Muscle layer of duodenum (tissue), 2 donors: ENCODE measurements around the gene EXOSC5.
"Not testable (repeated sequence)": the region's sequence is repeated elsewhere in the genome, so short reads cannot be mapped to it uniquely, and the experiment has no call there.

Experiments used
- H3K27ac ChIP-seq: one replicate; pipeline ENCODE4 v1.7.0; 2013; ENCODE audit warnings: mild to moderate bottlenecking, low read length
- H3K27me3 ChIP-seq: one replicate; pipeline ENCODE4 v1.7.0; 2013; ENCODE audit warnings: low read depth, mild to moderate bottlenecking, control low read depth, low read length
- H3K36me3 ChIP-seq, 2 donors: one replicate each; pipeline ENCODE4 v1.7.0; 2013; ENCODE audit warnings: low read length in 2 of 2, control low read depth in 1 of 2, mild to moderate bottlenecking in 1 of 2; ENCODE audit not compliant: insufficient read depth in 2 of 2, control insufficient read depth in 1 of 2
- H3K4me1 ChIP-seq, 2 donors: one replicate each; pipeline ENCODE4 v1.7.0; 2013; ENCODE audit warnings: low read length in 2 of 2, mild to moderate bottlenecking in 2 of 2, control low read depth in 1 of 2, moderate library complexity in 1 of 2; ENCODE audit not compliant: insufficient read depth in 2 of 2, control insufficient read depth in 1 of 2
- H3K4me3 ChIP-seq, 2 donors: one replicate each; pipeline ENCODE4 v1.7.0; 2013; ENCODE audit warnings: low read length in 2 of 2, low read depth in 1 of 2, mild to moderate bottlenecking in 1 of 2
- H3K9me3 ChIP-seq, 2 donors: one replicate each; pipeline ENCODE4 v1.7.0; 2013; ENCODE audit warnings: low read length in 2 of 2, control low read depth in 1 of 2, mild to moderate bottlenecking in 1 of 2; ENCODE audit not compliant: control insufficient read depth in 1 of 2
- donor health status: healthy.

The EXOSC5 gene

DNA sequence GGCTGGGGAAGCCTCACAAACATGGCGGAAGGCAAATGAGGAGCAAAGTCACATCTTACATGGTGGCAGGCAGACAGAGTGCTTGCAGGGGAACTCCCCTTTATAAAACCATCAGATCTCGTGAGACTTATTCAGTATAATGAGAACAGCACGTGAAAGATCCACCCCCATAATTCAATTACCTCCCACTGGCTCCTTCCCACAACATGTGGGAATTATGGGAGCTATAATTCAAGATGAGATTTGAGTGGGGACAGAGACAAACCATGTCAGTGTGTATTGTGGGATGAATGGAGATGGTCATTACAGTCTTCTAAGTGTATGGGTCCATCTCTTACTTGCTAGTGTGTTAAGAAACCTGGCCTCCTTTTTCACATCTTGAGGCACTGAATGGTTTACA lies 4.9 kb upstream of the EXOSC5 start:
- Histone ChIP-seq H3K27me3 (no peaks in the 10 kb centered on the region), H3K9me3 (no peaks in the 10 kb centered on the region), H3K4me1 (peaks cover 13 to 23% of the 10 kb centered on the region in 2 donors), H3K27ac (no peak overlapping the region), H3K36me3 (peaks cover 5 to 10% of the 10 kb centered on the region in 2 donors), H3K4me3 (no peak overlapping the region)

DNA sequence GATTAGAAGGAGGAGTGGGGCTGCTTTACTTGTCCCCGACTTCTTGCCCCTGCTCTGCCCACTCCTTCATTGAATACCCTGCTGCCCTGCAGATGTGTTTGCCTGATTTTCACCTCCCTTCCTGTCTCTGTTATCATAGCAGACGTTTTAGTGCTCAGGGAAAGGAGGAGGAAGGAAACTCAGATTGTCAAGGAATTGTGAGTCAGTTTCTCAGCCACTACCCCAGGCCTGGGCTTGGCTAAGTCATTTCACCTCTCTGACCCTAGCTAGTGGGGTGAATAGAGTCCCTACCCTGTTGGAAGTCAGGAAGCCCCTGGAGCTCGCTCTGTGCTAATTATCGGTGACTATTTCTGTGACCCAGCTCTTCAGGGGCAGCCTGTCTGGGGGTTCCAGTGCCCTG lies 4.3 kb upstream of the EXOSC5 start:
- Histone ChIP-seq H3K4me3 (no peak overlapping the region), H3K9me3 (no peaks in the 10 kb centered on the region), H3K27me3 (no peaks in the 10 kb centered on the region), H3K36me3 (peaks cover 5 to 10% of the 10 kb centered on the region in 2 donors), H3K27ac (no peak overlapping the region), H3K4me1 (peaks cover 13 to 24% of the 10 kb centered on the region in 2 donors)

DNA sequence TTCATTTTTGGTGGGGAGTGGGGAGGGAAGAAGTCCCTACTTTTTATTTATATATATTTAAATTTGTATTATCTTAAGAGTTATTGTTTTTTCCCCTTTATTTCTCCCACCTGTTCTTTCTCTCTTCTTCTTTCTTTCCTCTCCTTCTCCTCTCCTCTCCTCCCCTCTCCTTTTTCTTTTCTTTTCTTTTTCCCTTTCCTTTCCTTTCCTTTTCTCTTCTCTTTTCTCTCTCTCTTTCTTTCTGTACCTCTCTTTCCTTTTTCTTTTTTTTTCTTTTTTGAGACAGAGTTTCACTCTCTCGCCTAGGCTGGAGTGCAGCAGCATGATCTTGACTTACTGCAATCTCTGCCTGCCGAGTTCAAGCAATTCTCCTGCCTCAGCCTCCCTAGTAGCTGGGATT lies 2.4 kb upstream of the EXOSC5 start:
- H3K4me3 ChIP-seq: no peak overlapping the region
- no peak overlapping the region for H3K27ac ChIP-seq
- H3K4me1 ChIP-seq: peaks cover 11 to 29% of the 10 kb centered on the region in 2 donors

DNA sequence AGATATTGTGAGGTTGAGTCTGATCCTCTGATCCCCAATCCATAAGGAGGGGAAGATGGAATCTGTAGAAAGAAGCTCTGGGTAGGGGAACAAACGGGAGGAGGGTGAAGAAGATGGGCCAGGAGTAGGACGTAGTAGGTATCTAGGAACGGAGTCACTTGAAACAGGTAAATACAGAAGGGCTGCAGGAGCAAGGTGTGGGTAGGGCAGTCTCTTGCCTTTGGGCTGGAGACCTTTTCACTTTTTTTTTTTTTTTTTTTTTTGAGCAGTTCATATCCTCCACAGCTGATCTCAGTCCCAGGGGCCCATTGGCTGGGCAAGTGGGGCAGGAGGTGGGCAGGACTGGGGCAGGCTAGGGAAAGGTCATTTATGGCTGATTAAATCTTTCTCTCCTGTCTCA lies 1.9 kb upstream of the EXOSC5 start:
- H3K9me3 ChIP-seq: no peaks in the 10 kb centered on the region
- H3K27ac ChIP-seq: no peak overlapping the region
- peaks cover 5 to 10% of the 10 kb centered on the region in 2 donors for H3K36me3 ChIP-seq
- no peaks in the 10 kb centered on the region for H3K27me3 ChIP-seq
- peak overlapping the region; percentile 99 to 100 for H3K4me3 ChIP-seq
- peaks cover 11 to 29% of the 10 kb centered on the region in 2 donors for H3K4me1 ChIP-seq

More for the DNA sequence above, 2.4 kb upstream of the EXOSC5 start:
- Histone ChIP-seq H3K9me3 (no peaks in the 10 kb centered on the region), H3K36me3 (peaks cover 5 to 10% of the 10 kb centered on the region in 2 donors), H3K27me3 (no peaks in the 10 kb centered on the region)

DNA sequence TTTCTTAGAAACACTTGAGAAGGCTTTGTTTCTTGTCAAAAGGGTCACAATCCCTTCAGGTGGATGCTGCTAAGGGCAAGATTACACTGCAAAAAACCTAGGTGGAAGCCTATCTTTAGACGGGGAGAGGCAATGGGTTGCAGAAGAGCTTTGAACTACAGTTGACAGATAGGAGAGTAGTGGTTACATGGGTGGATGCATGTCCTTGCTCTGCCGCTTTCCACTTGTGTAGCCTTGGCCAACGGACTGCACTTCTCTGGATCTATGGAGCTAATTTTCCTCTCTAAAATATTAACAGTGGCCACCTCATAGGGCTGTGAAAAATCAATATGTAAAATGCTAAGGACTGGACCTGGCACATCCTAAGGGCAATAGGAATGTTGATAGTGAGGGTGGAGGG lies 1.4 kb upstream of the EXOSC5 start:
- Histone ChIP-seq H3K27ac (peak overlapping the region; percentile 98), H3K27me3 (no peaks in the 10 kb centered on the region), H3K4me3 (peak overlapping the region; percentile 99 to 100), H3K4me1 (peaks cover 11 to 28% of the 10 kb centered on the region in 2 donors), H3K36me3 (peaks cover 5 to 10% of the 10 kb centered on the region in 2 donors), H3K9me3 (no peaks in the 10 kb centered on the region)

DNA sequence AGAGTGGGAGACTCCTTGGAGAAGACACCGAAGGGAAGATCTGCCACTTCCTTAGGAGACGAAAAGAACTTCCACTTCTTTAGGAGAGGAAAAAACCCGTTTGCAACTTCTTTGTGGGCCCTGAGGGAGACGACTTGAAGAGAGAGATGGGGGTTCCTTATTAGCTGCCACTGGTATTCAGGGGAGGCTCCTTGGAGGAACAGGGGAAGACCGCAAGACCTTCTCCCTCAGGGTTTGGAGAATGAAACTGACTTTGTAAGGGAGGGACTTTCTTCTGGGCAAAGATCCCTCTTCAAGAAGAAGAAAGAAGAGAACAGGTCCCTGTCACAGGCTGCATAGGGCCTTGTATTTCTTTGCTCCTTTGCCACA lies 875 bp upstream of the EXOSC5 start:
- H3K27me3 ChIP-seq: no peaks in the 10 kb centered on the region
- peaks cover 11 to 26% of the 10 kb centered on the region in 2 donors for H3K4me1 ChIP-seq
- H3K9me3 ChIP-seq: no peaks in the 10 kb centered on the region
- peak overlapping the region; percentile 98 for H3K27ac ChIP-seq
- H3K36me3 ChIP-seq: peaks cover 0 to 10% of the 10 kb centered on the region in 2 donors
- peak overlapping the region; percentile 99 to 100 for H3K4me3 ChIP-seq

DNA sequence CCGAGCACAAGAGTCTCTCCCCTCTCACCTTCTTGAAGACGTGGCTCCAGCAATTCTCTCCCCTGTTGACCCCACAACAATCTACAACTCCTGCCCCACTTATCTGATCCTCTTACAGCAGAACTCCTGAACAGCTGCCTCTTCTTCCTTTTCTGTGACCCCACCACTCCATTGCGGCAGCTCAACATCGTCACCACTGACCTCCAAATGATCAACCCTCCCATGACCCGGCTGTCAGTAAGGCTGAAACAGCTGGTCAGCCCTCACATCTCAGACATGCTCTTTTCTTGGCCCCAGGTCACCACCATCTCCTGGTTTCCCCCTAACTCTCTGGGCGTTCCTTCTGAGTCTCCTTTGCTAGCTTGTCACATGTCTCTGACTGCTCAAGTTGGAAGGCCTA lies 1.8 kb downstream of the EXOSC5 start:
- no peaks in the 10 kb centered on the region for H3K27me3 ChIP-seq
- peaks cover 9 to 19% of the 10 kb centered on the region in 2 donors for H3K36me3 ChIP-seq
- H3K4me1 ChIP-seq: peaks cover 11 to 23% of the 10 kb centered on the region in 2 donors
- no peak overlapping the region for H3K27ac ChIP-seq
- H3K9me3 ChIP-seq: no peaks in the 10 kb centered on the region
- H3K4me3 ChIP-seq: no peak overlapping the region

DNA sequence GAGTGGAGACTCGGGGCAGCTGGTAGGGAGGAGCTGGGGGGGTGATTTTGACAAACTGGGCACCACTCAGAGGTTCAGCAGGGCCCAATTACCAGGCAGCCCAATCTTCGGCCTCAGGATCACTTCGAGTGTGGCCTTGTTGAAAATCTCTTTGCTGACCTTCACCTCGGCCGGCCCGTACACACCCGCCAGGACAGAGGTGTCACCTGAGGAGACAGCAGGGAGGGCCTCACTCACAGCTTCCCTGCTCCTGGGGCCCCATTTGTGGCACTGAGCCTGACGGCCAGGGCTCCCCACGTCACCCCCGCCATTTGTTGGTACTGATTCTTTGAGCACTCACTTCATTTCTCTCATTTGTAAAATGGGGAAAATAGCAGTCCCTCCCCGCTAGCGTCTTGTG lies 4.4 kb downstream of the EXOSC5 start:
- peaks cover 12 to 27% of the 10 kb centered on the region in 2 donors for H3K36me3 ChIP-seq

DNA sequence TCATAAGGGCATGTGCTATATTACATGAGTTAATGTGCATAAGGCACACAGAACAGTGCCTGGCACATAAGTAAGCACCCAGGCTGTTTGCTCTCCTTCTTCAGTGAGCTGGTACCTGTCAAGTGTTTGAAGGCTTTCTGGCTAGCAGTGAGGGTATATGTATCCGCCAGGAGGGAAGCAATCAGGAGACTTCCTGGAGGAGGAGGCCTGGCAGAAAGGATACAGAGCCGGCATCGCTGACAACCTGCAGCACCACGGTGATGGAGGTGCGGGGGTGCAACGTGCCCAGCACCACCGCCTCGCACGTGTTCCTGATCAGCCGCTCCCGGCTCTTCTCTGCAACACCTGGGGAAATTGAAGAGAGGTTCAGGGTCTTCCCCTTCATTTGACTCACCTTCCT lies 5.5 kb downstream of the EXOSC5 start:
- no peak overlapping the region for H3K4me3 ChIP-seq
- H3K36me3 ChIP-seq: peaks cover 12 to 33% of the 10 kb centered on the region in 2 donors
- no peaks in the 10 kb centered on the region for H3K9me3 ChIP-seq
- H3K27ac ChIP-seq: no peak overlapping the region
- no peaks in the 10 kb centered on the region for H3K27me3 ChIP-seq
- peaks cover 0 to 10% of the 10 kb centered on the region in 2 donors for H3K4me1 ChIP-seq

More for the DNA sequence above, 4.4 kb downstream of the EXOSC5 start:
- no peaks in the 10 kb centered on the region for H3K27me3 ChIP-seq
- H3K27ac ChIP-seq: no peak overlapping the region
- H3K9me3 ChIP-seq: no peaks in the 10 kb centered on the region
- H3K4me3 ChIP-seq: no peak overlapping the region
- peaks cover 0 to 10% of the 10 kb centered on the region in 2 donors for H3K4me1 ChIP-seq

DNA sequence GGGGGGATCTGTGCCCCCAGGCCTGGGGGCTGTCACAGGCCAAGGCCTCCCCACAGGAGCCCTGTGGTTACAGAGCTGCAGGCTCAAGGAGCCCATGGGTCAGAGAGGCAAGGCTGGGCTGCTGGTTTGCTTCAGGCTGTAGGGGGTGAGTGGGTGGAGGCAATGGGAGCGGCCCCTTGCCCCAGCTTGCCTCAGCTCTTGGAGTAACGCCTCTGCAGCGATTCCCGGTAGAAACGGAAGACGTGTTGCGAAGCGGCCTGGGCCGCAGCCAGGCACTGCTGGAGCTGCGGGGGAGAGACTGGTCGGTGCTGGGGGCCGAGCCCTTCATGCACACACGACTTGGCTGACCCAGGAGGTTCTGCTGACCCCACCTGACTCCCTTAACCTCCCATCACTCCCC lies 10.7 kb downstream of the EXOSC5 start:
- H3K4me3 ChIP-seq: no peak overlapping the region
- H3K36me3 ChIP-seq: peaks cover 10 to 46% of the 10 kb centered on the region in 2 donors
- H3K27me3 ChIP-seq: no peaks in the 10 kb centered on the region
- H3K27ac ChIP-seq: no peak overlapping the region
- no peaks in the 10 kb centered on the region for H3K4me1 ChIP-seq
- H3K9me3 ChIP-seq: no peaks in the 10 kb centered on the region

DNA sequence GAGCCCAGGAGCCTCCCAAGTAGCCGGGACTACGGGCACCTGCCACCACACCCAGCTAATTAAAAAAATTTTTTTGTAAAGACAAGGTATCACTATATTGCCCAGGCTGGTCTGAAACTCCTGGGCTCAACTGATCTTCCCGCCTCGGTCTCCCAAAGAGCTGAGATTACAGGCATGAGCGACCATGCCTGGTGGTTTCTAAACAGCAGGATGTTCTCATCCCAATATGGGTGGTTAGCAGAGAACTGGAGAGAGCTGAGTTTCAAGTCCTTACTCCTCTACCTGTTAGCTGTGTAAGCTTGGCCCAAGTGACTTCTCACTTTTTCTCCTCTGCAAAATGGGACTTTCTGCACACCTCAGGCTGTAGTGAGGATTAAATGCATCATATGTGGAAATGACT lies 12.8 kb downstream of the EXOSC5 start:
- Histone ChIP-seq H3K4me1 (no peaks in the 10 kb centered on the region), H3K36me3 (peaks cover 0 to 28% of the 10 kb centered on the region in 2 donors)

DNA sequence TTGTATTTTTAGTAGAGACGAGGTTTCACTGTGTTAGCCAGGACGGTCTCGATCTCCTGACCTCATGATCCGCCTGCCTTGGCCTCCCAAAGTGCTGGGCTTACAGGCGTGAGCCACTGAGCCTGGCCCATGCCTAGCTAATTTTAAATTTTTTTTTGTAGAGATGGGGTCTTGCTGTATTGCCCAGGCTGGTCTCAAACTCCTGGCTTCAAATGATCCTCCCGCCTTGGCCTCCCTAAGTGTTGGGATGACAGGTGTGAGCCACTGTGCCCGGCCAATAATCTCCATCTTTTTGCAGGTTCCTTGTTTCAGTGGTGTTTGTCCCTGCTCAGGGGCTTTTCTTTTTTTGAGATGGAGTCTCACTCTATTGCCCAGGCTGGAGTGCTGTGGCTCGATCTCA lies 15.6 kb downstream of the EXOSC5 start:
- not testable (repeated sequence) for H3K27ac ChIP-seq, H3K4me3 ChIP-seq, H3K4me1 ChIP-seq, H3K9me3 ChIP-seq, H3K27me3 ChIP-seq
- peaks cover 0 to 18% of the 10 kb centered on the region in 2 donors for H3K36me3 ChIP-seq

More for the DNA sequence above, 12.8 kb downstream of the EXOSC5 start:
- no peak overlapping the region for H3K27ac ChIP-seq
- no peak overlapping the region for H3K4me3 ChIP-seq
- H3K27me3 ChIP-seq: no peaks in the 10 kb centered on the region
- H3K9me3 ChIP-seq: no peaks in the 10 kb centered on the region
